NB4 (cell line): ENCODE results near the gene SLC6A12.

ENCODE experiments used
- DNase-seq: peaks from one replicate; pipeline ENCODE4 v3.0.0; 2010; ENCODE audit warnings: low read depth
- H3K4me3 ChIP-seq: one replicate; pipeline ENCODE4 v1.5.1; 2011; ENCODE audit warnings: mild to moderate bottlenecking, low read depth, low read length, moderate library complexity
- MYC ChIP-seq: IDR thresholded peaks from 2 replicates; pipeline ENCODE4 v1.6.1; 2011; ENCODE audit warnings: low read depth, low read length
- POLR2A ChIP-seq: IDR thresholded peaks from 2 replicates; pipeline ENCODE4 v1.6.1; 2011; ENCODE audit warnings: mild to moderate bottlenecking; ENCODE audit not compliant: insufficient read length; ENCODE audit errors: extremely low read depth
- TF ChIP-seq, protein P1 (sequence below): IDR thresholded peaks from one replicate; pipeline ENCODE4 v1.5.1; 2012; ENCODE audit warnings: low read depth, low read length
- TF ChIP-seq, protein P2 (sequence below): IDR thresholded peaks from 2 replicates; pipeline ENCODE4 v1.6.1; 2011; ENCODE audit warnings: low read depth, low read length

SLC6A12 gene

DNA sequence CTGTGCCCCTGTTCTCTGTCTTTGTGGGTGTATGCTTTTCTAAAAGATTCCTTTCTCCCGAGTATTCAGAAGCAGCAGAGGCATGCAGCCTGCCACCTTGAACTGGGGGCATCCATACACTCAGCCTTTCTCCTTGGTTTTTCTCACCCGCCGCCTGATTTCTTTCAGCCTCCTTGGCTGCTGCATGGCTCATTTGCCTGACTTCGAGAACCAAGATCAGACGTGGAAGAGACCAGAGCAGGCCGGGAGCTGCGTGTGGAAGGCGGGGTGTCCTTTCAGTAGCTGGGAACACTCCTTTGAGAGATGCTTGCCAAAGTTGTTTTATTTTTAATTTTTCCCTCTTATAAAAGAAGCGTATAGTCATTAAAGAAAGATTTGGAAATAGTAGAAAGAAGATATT, 53.1 kb downstream of the SLC6A12 start:
- no peak for DNase-seq
- TF ChIP-seq MYC (no peak), POLR2A (no peak)
- TF ChIP-seq, protein P1, sequence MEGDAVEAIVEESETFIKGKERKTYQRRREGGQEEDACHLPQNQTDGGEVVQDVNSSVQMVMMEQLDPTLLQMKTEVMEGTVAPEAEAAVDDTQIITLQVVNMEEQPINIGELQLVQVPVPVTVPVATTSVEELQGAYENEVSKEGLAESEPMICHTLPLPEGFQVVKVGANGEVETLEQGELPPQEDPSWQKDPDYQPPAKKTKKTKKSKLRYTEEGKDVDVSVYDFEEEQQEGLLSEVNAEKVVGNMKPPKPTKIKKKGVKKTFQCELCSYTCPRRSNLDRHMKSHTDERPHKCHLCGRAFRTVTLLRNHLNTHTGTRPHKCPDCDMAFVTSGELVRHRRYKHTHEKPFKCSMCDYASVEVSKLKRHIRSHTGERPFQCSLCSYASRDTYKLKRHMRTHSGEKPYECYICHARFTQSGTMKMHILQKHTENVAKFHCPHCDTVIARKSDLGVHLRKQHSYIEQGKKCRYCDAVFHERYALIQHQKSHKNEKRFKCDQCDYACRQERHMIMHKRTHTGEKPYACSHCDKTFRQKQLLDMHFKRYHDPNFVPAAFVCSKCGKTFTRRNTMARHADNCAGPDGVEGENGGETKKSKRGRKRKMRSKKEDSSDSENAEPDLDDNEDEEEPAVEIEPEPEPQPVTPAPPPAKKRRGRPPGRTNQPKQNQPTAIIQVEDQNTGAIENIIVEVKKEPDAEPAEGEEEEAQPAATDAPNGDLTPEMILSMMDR: no peak
- TF ChIP-seq, protein P2, sequence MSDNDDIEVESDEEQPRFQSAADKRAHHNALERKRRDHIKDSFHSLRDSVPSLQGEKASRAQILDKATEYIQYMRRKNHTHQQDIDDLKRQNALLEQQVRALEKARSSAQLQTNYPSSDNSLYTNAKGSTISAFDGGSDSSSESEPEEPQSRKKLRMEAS: no peak
- H3K4me3 ChIP-seq: no peak overlapping the region

DNA sequence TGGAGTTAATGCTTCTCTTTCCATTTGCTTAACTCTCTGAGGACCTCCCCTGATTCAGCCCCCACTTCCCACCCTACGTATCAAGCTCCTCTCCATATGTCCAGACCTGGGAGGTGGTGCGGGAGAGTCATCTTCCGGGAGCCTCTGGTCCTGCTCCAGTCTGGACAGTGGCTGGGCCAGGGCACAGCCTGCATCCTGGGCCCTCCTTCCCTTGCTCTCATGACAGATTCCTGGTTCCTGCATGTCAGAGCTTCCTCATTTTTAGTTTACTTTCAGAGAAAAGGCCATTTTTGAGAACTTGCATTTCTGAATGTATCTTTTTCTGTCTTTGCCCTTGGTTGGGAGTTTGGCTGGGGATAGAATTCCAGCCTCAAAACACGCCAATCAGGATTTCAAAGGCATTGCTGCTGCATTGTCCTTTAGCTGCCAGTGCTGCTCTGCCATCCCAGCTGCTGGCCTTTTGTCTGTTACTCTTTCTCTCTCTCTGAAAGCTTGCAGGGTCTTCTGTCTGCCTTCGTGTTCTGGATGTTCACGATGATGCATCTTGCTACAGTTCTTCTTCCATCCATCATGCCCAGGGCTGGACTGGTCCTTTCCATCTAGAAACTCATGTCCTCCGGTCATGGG, 54.7 kb downstream of the SLC6A12 start:
- DNase-seq: no peak
- TF ChIP-seq MYC (no peak), POLR2A (no peak)
- TF ChIP-seq, protein P2: no peak
- TF ChIP-seq, protein P1: no peak
- no peak overlapping the region for H3K4me3 ChIP-seq

DNA sequence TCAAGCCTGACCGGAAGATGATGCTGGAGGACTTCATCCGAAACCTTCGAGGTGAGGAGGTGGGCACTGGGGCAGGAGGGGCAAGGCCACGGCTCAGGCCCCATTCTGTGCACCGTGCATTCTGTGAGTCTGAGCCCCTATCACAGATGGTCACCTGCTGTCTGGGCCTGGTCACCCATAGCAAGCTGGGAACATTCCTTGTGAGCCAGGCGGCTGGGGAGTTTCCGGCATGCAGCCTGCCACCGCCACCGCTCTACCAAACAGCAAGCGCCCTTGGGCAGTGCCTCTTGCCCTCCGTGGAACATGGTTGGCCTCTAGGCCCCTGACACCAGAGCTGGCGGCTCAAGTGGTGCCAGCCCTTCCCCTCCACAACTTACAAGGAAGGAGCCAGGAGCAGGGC, 56.3 kb downstream of the SLC6A12 start:
- H3K4me3 ChIP-seq: no peak overlapping the region
- TF ChIP-seq MYC: no peak
- TF ChIP-seq POLR2A: no peak
- TF ChIP-seq, protein P1: no peak
- TF ChIP-seq, protein P2: no peak
- DNase-seq: no peak

DNA sequence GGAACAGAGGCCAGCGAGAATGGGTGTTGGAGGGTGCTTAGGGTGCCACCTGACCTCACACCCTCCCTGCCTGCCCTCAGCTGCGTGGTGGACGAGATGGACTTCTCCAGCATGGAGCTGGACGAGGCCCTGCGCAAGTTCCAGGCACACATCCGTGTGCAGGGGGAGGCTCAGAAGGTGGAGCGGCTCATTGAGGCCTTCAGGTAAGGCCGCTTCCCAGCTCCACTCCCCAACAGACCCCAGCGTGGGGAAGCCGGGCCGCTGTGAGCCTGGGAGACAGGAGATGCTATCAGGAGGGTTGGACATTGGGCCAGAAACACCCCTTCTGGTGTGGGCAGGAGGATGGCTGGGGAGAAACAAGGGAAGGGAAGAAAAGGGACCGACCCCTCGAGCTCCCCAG, 57.0 kb downstream of the SLC6A12 start:
- H3K4me3 ChIP-seq: no peak overlapping the region
- no peak for DNase-seq
- TF ChIP-seq POLR2A (no peak), MYC (no peak)
- TF ChIP-seq, protein P1: no peak
- TF ChIP-seq, protein P2: no peak

DNA sequence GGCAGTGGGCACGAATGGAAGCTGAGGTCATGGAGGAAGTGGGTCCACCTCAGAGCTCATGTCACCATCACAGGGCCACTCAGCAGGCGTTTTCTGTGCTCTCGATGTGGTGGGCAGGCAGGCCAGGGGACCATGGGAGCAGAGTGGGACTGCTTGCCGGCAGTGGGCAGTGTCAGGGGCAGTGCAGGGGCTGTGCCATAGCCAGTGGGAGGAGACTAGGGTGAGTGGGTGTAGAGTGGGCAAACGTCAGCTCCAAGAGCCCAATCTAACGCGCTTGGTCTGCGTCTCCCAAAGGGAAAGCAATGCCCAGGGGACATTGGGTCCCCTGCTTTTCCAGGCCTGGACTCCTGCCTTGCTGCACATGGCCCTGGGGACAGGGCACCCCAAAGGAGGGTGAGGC, 58.3 kb downstream of the SLC6A12 start:
- TF ChIP-seq, protein P1: no peak
- TF ChIP-seq POLR2A (no peak), MYC (no peak)
- TF ChIP-seq, protein P2: no peak
- H3K4me3 ChIP-seq: no peak overlapping the region
- no peak for DNase-seq

DNA sequence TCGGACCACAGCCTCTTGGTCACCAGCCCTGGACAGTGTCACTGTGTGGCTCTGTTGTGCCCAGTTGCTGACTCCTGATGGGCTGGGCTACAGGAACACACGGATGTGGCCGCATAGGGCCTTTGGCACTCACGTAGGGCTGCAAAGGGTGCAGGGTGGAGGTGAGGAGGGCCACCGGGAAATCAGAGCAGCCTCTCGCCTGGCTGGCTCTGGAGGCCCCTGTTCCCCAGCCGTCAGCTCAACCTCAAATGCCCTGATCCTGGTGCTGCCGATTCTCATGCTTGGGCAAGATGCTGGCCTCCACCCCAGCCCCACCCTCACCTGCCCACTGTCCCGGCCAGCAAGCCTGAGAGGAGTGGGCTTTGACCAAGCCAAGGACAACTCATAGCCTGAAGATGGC, 59.0 kb downstream of the SLC6A12 start:
- no peak for TF ChIP-seq MYC
- TF ChIP-seq, protein P2: no peak
- TF ChIP-seq, protein P1: no peak
- TF ChIP-seq POLR2A: no peak
- H3K4me3 ChIP-seq: no peak overlapping the region
- no peak for DNase-seq
